ENCODE results near the gene GPR146.

DNA sequence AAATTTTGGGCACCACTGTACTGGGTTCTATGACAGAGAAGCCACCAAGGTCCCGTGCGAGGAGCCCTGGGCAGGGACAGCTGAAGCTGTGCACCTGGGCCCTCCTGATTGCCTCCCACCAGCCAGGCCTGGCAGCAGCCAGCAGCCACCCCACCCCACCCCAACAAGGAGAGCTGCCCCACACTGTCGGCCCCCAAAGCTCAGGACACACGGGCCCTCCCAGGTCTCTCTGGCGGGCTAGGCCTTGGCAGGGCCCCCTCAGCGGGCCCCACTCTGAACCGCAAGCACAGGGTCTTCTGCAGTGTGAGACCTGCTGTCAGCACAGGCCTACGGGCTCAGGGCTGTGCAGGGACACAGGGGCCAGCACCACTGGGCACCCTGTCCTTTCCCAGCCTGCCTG, 5.5 kb downstream of the GPR146 start:
- TF ChIP-seq POLR2A (IDR thresholded peaks at IDR 0.05; ENCODE audit: low read length) (no peak), GATA1 (IDR thresholded peaks at IDR 0.05; ENCODE audit: low read depth, low read length) (no peak)

Measured in erythroblast (primary cell).